Subcutaneous abdominal adipose tissue (tissue), 5 donors: ENCODE data around the gene KRTAP12-1.

Experiments used
- H3K27ac ChIP-seq: one replicate; pipeline ENCODE4 v1.7.0; 2013; ENCODE audit warnings: low read depth, mild to moderate bottlenecking, inconsistent platforms, low read length, moderate library complexity
- H3K27me3 ChIP-seq, 5 donors: one replicate each; pipeline ENCODE4 v1.7.0; 2013; ENCODE audit warnings: low read length in 5 of 5, inconsistent platforms in 1 of 5; ENCODE audit not compliant: control insufficient read depth in 5 of 5, insufficient read depth in 4 of 5
- H3K36me3 ChIP-seq, 5 donors: one replicate each; pipeline ENCODE4 v1.7.0; 2013; ENCODE audit warnings: low read length in 5 of 5; ENCODE audit not compliant: control insufficient read depth in 5 of 5, insufficient read depth in 5 of 5
- H3K4me1 ChIP-seq, 5 donors: one replicate each; pipeline ENCODE4 v1.7.0; 2013; ENCODE audit warnings: low read length in 5 of 5, mild to moderate bottlenecking in 3 of 5, moderate library complexity in 1 of 5; ENCODE audit not compliant: control insufficient read depth in 5 of 5, insufficient read depth in 5 of 5
- H3K4me3 ChIP-seq, 5 donors: one replicate each; pipeline ENCODE4 v1.7.0; 2013; ENCODE audit warnings: low read length in 5 of 5, low read depth in 1 of 5
- H3K9ac ChIP-seq, 5 donors: one replicate each; pipeline ENCODE4 v1.7.0; 2013; ENCODE audit warnings: low read length in 5 of 5, mild to moderate bottlenecking in 4 of 5, moderate library complexity in 3 of 5
- H3K9me3 ChIP-seq, 5 donors: one replicate each; pipeline ENCODE4 v1.7.0; 2013; ENCODE audit warnings: low read length in 5 of 5; ENCODE audit not compliant: control insufficient read depth in 5 of 5
- donor health status: healthy.
- donor health status: healthy.
- donor health status: healthy.
- donor health status: healthy.
- donor health status: healthy.

Gene KRTAP12-1, protein sequence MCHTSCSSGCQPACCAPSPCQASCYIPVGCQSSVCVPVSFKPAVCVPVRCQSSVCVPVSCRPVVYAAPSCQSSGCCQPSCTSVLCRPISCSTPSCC

DNA sequence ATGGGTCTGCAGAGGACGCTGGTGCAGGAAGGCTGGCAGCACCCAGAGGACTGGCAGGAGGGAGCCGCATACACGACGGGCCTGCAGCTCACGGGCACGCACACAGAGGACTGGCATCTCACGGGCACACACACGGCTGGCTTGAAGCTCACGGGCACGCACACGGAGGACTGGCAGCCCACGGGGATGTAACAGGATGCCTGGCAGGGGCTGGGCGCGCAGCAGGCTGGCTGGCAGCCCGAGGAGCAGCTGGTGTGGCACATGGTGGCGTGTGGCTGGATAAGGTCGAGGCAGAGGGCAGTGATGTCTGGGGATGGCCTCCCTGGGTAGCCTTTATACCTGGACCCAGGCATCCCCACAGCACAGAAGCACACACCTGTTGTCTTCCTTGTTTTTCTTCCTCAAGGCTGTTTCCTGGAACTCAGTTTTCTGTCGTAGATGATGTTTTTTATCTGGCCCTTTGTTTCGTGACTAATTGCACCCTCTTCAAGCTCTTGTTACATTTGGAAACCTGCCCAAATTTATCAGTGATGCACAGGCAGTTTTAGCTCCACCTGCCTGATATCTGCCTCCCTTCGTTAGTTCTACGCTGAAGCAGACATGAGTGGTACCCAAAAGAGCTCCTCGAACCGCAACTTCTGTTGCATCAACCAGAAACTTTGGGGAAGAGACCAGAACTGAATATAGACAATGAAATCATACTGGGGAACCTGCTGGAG, at the start of gene KRTAP12-1:
Gene KRTAP12-1, minus strand, starts transcription at position 303 of the 719 bp plus-strand sequence. Its CDS starts 40 bp downstream, at position 263.
- H3K27me3 ChIP-seq = peaks cover 0 to 19% (median 8%) of the 10 kb centered on the region in 5 donors
- H3K9me3 ChIP-seq = no peaks in the 10 kb centered on the region
- H3K4me1 ChIP-seq = peaks cover 0 to under 1% (median 0%) of the 10 kb centered on the region in 5 donors
- H3K27ac ChIP-seq = no peak within 1 kb of the TSS
- H3K36me3 ChIP-seq = no peaks in the 10 kb centered on the region
- no peak within 1 kb of the TSS for H3K4me3 ChIP-seq
- H3K9ac ChIP-seq = no peak within 1 kb of the TSS

DNA sequence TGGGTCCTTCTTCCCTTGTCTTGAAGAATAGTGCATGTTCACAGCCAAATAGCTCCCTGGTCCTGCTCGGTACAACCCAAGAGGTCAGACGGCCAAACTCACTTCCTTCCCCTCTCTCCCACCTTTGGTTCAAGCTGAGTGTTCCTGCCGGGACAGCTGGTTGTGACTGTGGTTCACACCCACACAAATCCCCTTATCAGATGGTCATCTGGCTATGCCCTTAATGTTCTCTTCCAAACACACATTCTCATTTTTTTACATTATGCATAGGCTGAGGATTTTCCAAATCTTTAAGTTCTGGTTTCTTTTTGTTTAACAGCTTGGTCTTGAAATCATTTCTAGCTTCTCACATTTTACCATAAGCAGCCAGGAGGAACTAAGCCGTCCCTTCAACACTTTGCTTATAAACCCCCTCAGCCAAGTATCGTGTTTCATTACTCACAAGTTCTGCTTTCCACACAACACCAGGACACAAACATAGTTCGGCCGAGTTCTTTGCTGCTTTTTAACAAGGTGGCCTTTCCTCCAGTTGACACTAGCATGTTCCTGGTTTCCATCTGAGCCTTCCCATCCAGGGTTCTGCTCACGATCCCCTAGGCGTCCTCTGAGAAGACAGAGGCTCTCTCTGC, 49.1 kb upstream of the KRTAP12-1 start:
- Histone ChIP-seq H3K9ac (no peak overlapping the region), H3K4me3 (no peak overlapping the region), H3K36me3 (no peaks in the 10 kb centered on the region), H3K9me3 (peaks cover 0 to 1% (median 0%) of the 10 kb centered on the region in 5 donors), H3K27me3 (peaks cover 11 to 20% (median 14%) of the 10 kb centered on the region in 5 donors), H3K27ac (no peak overlapping the region), H3K4me1 (peaks cover 0 to 21% (median 8%) of the 10 kb centered on the region in 5 donors)

DNA sequence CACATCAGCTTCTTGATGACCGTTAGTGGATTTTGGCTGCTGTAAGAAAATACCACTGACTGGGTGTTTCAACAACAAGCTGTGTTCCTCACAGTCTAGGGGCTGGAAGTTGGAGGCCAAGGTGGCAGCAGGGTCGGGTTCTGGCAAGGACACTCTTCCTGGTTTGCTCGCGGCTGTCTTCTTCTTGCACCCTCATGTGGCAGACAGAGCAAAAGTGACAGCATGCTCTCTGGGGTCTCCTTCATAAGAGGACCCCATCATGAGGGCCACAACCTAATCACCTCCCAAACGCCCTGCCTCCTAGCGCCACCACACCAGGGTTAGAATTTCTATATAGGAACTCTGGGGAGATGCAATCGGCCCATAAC, 48.0 kb upstream of the KRTAP12-1 start:
- Histone ChIP-seq H3K36me3 (no peaks in the 10 kb centered on the region), H3K27ac (no peak overlapping the region), H3K9me3 (no peaks in the 10 kb centered on the region), H3K27me3 (peaks cover 12 to 30% (median 19%) of the 10 kb centered on the region in 5 donors), H3K9ac (no peak overlapping the region), H3K4me1 (peaks cover 0 to 21% (median 8%) of the 10 kb centered on the region in 5 donors), H3K4me3 (no peak overlapping the region)

DNA sequence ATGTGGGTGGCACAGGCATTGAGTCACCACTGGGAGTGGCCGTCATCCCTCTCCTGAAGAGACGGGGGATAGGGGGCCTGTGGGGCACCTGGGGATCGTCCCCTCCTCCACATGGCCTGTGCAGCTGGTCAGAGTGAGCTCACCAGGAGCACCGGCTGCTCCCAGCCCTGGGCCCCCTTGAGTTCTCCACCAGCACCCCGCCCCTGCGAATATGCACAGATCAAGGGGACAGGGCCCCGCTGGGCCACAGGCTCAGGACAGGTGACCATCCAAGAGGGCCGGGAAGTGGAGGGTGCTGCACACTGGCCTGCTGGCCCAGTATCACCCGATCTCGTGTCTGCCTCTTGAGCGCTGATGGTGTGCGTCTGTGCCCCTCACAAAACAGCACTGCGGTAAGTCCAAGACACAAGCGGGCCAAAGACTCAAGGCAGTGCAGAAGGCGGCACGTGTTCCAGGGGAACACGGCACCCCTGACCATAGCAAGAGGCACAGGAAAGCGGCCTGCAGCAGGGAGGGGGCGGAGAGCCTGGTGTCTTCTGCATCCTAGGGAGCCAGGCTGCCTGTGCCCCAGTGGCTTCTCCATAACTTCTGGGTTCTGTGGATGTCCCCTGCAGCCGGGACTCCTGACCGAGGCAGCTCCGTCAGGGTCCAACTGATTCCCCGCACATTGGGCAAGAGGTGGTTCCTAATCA, 47.5 kb upstream of the KRTAP12-1 start:
- Histone ChIP-seq H3K4me1 (peaks cover 0 to 18% (median 8%) of the 10 kb centered on the region in 5 donors), H3K27me3 (peaks cover 12 to 34% (median 22%) of the 10 kb centered on the region in 5 donors), H3K4me3 (no peak overlapping the region), H3K9me3 (no peaks in the 10 kb centered on the region), H3K9ac (no peak overlapping the region), H3K27ac (no peak overlapping the region), H3K36me3 (no peaks in the 10 kb centered on the region)

DNA sequence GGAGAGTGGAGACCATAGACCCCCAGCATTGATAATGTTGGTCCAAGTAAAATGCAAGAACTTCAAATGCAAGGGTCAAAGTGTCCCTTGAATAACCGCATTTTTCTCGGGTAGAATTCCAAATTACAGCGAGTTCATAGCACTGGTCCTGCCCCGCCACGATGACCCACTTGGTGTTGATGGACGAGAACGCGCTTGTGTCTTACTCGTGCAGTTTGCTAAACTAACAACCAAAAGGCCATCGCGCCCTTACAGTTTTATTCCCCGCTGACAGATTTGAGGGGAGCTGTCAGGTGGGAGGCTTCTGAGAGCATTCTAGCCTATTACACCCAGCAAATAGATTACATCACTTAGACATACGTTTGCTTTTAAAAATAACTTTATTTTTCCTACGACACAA, 46.8 kb upstream of the KRTAP12-1 start:
- no peaks in the 10 kb centered on the region for H3K9me3 ChIP-seq
- H3K36me3 ChIP-seq = no peaks in the 10 kb centered on the region
- no peak overlapping the region for H3K27ac ChIP-seq
- H3K4me3 ChIP-seq = no peak overlapping the region
- H3K27me3 ChIP-seq = peaks cover 19 to 41% (median 28%) of the 10 kb centered on the region in 5 donors
- peaks cover 0 to 11% (median 3%) of the 10 kb centered on the region in 5 donors for H3K4me1 ChIP-seq
- no peak overlapping the region for H3K9ac ChIP-seq

DNA sequence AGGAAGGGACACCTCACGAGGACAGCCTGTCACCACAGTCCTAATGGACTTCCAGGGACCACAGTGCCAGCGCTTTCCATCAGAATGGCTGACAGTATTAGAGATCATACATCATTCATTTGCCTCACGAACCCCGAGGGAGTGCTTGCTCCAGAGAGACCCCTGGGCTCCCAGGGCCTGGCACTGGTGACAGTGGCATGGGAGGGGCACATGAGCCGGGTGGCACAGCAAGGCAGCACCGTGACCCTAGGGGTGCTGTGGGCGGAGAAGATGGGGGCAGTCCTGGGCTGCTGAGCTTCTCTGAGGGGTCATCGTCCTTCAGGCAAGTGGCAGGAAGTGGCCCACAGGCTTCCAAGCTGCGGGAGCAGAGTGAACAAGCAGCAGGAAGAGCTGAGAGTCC, 45.8 kb upstream of the KRTAP12-1 start:
- Histone ChIP-seq H3K27me3 (peaks cover 27 to 51% (median 37%) of the 10 kb centered on the region in 5 donors), H3K27ac (no peak overlapping the region), H3K36me3 (no peaks in the 10 kb centered on the region)

DNA sequence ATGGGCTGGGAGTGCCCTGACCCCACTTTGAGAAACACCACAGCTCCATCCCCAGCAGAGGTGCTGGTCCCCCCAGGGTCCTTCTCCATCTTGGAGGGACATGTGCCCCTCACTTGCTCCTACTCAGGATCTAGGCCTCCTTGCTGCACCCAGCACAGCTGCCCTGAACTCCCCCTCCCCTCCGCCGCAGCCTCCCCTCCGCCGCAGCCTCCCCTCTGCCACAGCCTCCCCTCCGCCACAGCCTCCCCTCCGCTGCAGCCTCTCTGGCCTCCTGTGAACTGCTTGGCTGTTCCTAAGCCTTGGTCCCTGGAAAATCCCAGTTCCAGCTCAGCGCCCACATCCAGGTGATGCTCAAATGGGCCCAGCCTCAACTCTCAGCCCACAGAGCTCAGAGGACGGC, 45.4 kb upstream of the KRTAP12-1 start:
- Histone ChIP-seq H3K4me3 (no peak overlapping the region), H3K36me3 (no peaks in the 10 kb centered on the region), H3K9me3 (no peaks in the 10 kb centered on the region), H3K9ac (no peak overlapping the region), H3K4me1 (peaks cover 0 to 11% (median 8%) of the 10 kb centered on the region in 5 donors), H3K27ac (no peak overlapping the region), H3K27me3 (peaks cover 29 to 54% (median 39%) of the 10 kb centered on the region in 5 donors)

More for the DNA sequence above, 45.8 kb upstream of the KRTAP12-1 start:
- H3K4me3 ChIP-seq = no peak overlapping the region
- peaks cover 0 to 11% (median 8%) of the 10 kb centered on the region in 5 donors for H3K4me1 ChIP-seq
- no peak overlapping the region for H3K9ac ChIP-seq
- H3K9me3 ChIP-seq = no peaks in the 10 kb centered on the region

DNA sequence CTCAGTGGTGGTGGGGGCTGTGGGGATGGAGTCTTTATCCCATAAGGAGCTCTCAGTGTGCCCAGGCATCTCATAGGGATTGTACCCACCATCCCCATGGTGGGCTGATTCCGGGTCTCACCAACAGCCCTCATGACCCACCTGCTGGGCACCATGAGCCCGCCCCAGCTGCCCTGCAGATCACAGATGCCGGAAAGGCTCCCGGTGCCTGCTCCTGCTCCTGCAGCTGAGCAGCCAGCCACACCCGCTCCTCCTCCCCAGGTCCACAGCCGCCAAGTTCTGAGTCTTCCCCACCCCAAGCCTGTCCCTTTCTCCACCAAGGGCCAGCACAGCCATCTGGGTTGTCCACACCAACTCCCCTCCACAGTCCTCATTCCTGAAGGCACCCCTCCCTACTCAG, 44.9 kb upstream of the KRTAP12-1 start:
- Histone ChIP-seq H3K36me3 (no peaks in the 10 kb centered on the region), H3K9ac (no peak overlapping the region), H3K9me3 (no peaks in the 10 kb centered on the region), H3K27ac (no peak overlapping the region), H3K4me3 (no peak overlapping the region), H3K27me3 (peaks cover 29 to 54% (median 39%) of the 10 kb centered on the region in 5 donors), H3K4me1 (peaks cover 0 to 11% (median 8%) of the 10 kb centered on the region in 5 donors)

DNA sequence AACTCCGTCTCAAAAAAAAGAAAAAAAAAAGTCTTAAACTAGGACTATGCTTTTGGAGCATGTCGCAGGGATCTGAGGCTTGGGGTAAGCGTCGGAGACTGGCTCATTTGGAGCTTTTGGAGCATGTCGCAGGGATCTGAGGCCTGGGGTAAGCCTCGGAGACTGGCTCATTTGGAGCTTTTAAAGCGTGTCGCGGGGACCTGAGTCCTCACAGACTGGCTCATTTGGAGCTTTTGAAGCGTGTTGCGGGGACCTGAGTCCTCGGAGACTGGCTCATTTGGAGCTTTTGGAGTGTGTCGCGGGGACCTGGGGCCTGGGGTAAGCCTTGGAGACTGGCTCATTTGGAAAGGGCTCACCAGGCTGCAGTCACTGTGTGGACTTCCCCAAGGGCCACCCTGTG, 43.0 kb upstream of the KRTAP12-1 start:
- H3K9ac ChIP-seq = no peak overlapping the region
- no peaks in the 10 kb centered on the region for H3K9me3 ChIP-seq
- H3K4me1 ChIP-seq = peaks cover 0 to 11% (median 8%) of the 10 kb centered on the region in 5 donors
- H3K27ac ChIP-seq = no peak overlapping the region
- H3K27me3 ChIP-seq = peaks cover 29 to 57% (median 39%) of the 10 kb centered on the region in 5 donors
- no peaks in the 10 kb centered on the region for H3K36me3 ChIP-seq
- no peak overlapping the region for H3K4me3 ChIP-seq
